Sigmoid colon (tissue), 4 donors: ENCODE measurements around the gene LOXHD1.

Experiments
- POLR2AphosphoS5 ChIP-seq, 4 donors: sonication (generic); formaldehyde crosslinking; IDR thresholded peaks; one replicate each; pipeline ENCODE4 v1.6.1; 2017; ENCODE audit warnings: antibody characterized with exemption in 4 of 4
- TF ChIP-seq, protein P1 (sequence below), 4 experiments: fragments of 450-650 bp in 3 of 4; fragments of 200-600 bp in 1 of 4; IDR thresholded peaks; one replicate each; pipeline ENCODE4 v1.5.1; 2016 to 2019; ENCODE audit warnings: antibody characterized with exemption in 4 of 4, mild to moderate bottlenecking in 3 of 4, moderate library complexity in 2 of 4

DNA sequence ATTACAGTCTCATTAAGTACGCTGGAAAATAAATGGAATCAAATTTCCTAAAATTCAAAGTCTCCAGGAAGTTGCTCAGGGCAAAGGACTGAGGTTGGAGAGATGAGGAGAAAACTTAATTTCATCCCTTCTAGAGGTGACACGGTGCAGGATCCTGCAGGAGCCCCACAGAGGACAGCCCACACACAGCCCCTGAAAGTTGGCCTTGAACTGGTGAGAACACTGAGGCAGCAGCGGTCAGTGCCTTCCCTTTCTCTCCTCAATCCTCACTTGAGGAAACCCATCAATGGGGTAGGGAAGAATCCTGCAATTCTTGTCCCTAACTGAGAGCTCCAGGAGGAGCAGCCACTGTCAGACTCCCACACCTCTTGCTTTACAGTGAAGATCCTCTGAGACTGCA, 37.5 kb downstream of the LOXHD1 start:
- TF ChIP-seq, protein P1, sequence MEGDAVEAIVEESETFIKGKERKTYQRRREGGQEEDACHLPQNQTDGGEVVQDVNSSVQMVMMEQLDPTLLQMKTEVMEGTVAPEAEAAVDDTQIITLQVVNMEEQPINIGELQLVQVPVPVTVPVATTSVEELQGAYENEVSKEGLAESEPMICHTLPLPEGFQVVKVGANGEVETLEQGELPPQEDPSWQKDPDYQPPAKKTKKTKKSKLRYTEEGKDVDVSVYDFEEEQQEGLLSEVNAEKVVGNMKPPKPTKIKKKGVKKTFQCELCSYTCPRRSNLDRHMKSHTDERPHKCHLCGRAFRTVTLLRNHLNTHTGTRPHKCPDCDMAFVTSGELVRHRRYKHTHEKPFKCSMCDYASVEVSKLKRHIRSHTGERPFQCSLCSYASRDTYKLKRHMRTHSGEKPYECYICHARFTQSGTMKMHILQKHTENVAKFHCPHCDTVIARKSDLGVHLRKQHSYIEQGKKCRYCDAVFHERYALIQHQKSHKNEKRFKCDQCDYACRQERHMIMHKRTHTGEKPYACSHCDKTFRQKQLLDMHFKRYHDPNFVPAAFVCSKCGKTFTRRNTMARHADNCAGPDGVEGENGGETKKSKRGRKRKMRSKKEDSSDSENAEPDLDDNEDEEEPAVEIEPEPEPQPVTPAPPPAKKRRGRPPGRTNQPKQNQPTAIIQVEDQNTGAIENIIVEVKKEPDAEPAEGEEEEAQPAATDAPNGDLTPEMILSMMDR (IDR thresholded peaks at IDR 0.05) = no peak
- TF ChIP-seq POLR2AphosphoS5 (IDR thresholded peaks at IDR 0.05) = no peak
